ENCODE results near the gene BTF3L4.
"Not testable (repeated sequence)": the region's sequence is repeated elsewhere in the genome, so short reads cannot be mapped to it uniquely, and the experiment has no call there.

Gene BTF3L4

GRCh38 chr1:52063192-52063591, 7.1 kb downstream of the BTF3L4 start:
- Histone ChIP-seq H3K36me3 (replicated peaks) (peaks cover 79% of the 10 kb centered on the region), H3K27me3 (ENCODE audit: low read depth) (no peaks in the 10 kb centered on the region), H3K4me3 (no peak overlapping the region), H3K4me1 (peaks cover 11% of the 10 kb centered on the region), H3K9me3 (no peaks in the 10 kb centered on the region)
- DNase-seq (ENCODE audit: low spot score in 2 of 2): no peak
- in situ Hi-C loops (cut with MboI; ENCODE audit: low sequenced_read_pairs): no loop called here

GRCh38 chr1:52070704-52071103, 14.6 kb downstream of the BTF3L4 start:
- H3K27me3 ChIP-seq (ENCODE audit: low read depth): no peaks in the 10 kb centered on the region
- in situ Hi-C loops (cut with MboI; ENCODE audit: low sequenced_read_pairs): no loop called here
- peaks cover 55% of the 10 kb centered on the region for H3K36me3 ChIP-seq (replicated peaks)
- no peak overlapping the region for H3K4me3 ChIP-seq
- H3K9me3 ChIP-seq: no peaks in the 10 kb centered on the region
- no peak for DNase-seq (ENCODE audit: low spot score in 2 of 2)
- no peaks in the 10 kb centered on the region for H3K4me1 ChIP-seq

DNA sequence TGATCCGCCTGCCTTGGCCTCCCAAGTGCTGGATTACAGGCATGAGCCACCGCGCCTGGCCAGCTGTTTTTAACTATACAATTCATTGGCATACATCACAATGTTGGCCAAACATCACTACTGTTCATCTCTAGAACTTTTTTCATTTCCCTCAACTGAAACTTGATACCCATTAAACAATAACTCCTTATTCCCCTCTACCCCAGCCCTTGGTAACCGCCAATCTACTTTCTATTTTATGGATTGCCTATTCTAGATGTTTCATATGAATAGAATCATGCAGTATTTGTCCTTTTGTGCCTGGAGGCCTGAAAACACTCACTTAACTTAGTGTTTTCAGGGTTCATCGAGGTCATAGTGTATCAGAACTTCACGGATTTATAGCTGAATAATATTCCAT, 16.2 kb downstream of the BTF3L4 start:
- H3K4me3 ChIP-seq: no peak overlapping the region
- no peak for DNase-seq (ENCODE audit: low spot score in 2 of 2)
- H3K9me3 ChIP-seq: no peaks in the 10 kb centered on the region
- no peaks in the 10 kb centered on the region for H3K27me3 ChIP-seq (ENCODE audit: low read depth)
- in situ Hi-C loops (cut with MboI; ENCODE audit: low sequenced_read_pairs): no loop called here
- H3K4me1 ChIP-seq: no peaks in the 10 kb centered on the region
- H3K36me3 ChIP-seq (replicated peaks): peaks cover 50% of the 10 kb centered on the region

DNA sequence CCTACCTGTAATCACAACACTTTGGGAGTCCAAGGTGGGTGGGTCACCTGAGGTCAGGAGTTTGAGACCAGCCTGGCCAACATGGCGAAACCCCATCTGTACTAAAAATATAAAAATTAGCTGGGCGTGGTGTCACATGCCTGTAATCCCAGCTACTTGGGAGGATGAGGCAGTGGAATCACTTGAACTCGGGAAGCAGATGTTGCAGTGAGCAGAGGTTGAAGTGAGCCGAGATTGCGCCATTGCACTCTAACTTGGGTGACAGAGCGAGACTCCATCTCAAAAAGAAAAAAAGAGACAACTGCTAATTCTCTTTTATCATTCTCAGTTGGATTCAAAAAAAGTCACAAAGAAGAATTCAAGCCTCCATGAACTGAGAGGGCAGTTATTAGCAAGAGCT, 21.2 kb downstream of the BTF3L4 start:
- H3K27me3 ChIP-seq (ENCODE audit: low read depth); DNase-seq (ENCODE audit: low spot score in 2 of 2); H3K4me1 ChIP-seq; H3K4me3 ChIP-seq; in situ Hi-C loops (cut with MboI; ENCODE audit: low sequenced_read_pairs); H3K9me3 ChIP-seq: not testable (repeated sequence)
- peaks cover 29% of the 10 kb centered on the region for H3K36me3 ChIP-seq (replicated peaks)

DNA sequence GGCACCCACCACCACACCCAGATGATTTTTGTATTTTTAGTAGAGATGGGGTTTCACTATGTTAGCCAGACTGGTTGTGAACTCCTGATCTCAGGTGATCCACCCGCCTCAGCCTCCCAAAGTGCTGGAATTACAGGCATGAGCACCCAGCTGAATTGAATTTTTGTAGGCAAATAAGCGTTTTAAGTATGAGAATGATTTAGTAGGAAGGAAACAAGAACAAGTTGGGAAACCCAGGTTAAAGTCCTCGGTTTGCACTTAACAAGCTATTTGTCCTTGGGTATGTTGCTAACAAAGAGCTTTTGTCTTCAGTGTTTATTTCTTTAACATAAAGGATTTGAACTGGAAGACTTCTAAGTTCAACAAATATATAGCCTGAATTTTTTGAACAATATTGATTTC, 23.9 kb downstream of the BTF3L4 start:
- H3K4me1 ChIP-seq: peaks cover 8% of the 10 kb centered on the region
- peaks cover 22% of the 10 kb centered on the region for H3K36me3 ChIP-seq (replicated peaks)
- H3K9me3 ChIP-seq: no peaks in the 10 kb centered on the region
- no peak overlapping the region for H3K4me3 ChIP-seq
- in situ Hi-C loops (cut with MboI; ENCODE audit: low sequenced_read_pairs): no loop called here
- peak in 1 of 2 experiments; percentile 51 for DNase-seq (ENCODE audit: low spot score in 2 of 2)
- no peaks in the 10 kb centered on the region for H3K27me3 ChIP-seq (ENCODE audit: low read depth)

GRCh38 chr1:52087892-52088291, 31.8 kb downstream of the BTF3L4 start:
- H3K4me1 ChIP-seq; H3K27me3 ChIP-seq (ENCODE audit: low read depth); H3K9me3 ChIP-seq; DNase-seq (ENCODE audit: low spot score in 2 of 2); in situ Hi-C loops (cut with MboI; ENCODE audit: low sequenced_read_pairs); H3K4me3 ChIP-seq: not testable (repeated sequence)
- H3K36me3 ChIP-seq (replicated peaks): peaks cover 31% of the 10 kb centered on the region

GRCh38 chr1:52094300-52094699, 38.2 kb downstream of the BTF3L4 start:
- H3K36me3 ChIP-seq (replicated peaks); H3K27me3 ChIP-seq (ENCODE audit: low read depth); H3K4me1 ChIP-seq; in situ Hi-C loops (cut with MboI; ENCODE audit: low sequenced_read_pairs); DNase-seq (ENCODE audit: low spot score in 2 of 2); H3K9me3 ChIP-seq; H3K4me3 ChIP-seq: not testable (repeated sequence)

GRCh38 chr1:52096216-52096615, 40.1 kb downstream of the BTF3L4 start:
- DNase-seq (ENCODE audit: low spot score in 2 of 2): no peak
- in situ Hi-C loops (cut with MboI; ENCODE audit: low sequenced_read_pairs): no loop called here
- Histone ChIP-seq H3K4me3 (no peak overlapping the region), H3K9me3 (peaks cover 4% of the 10 kb centered on the region; the same call in 1 of the 2 replicates), H3K27me3 (ENCODE audit: low read depth) (no peaks in the 10 kb centered on the region), H3K36me3 (replicated peaks) (no peaks in the 10 kb centered on the region; the same call in 1 of the 2 replicates), H3K4me1 (peaks cover 5% of the 10 kb centered on the region; the same call in 1 of the 2 replicates)

- Histone ChIP-seq H3K27me3 (ENCODE audit: low read depth) (no peaks in the 10 kb centered on the region), H3K36me3 (replicated peaks) (no peaks in the 10 kb centered on the region), H3K4me3 (no peak overlapping the region), H3K4me1 (peaks cover 5% of the 10 kb centered on the region; the same call in 1 of the 2 replicates), H3K9me3 (no peaks in the 10 kb centered on the region)
- DNase-seq (ENCODE audit: low spot score in 2 of 2): peak; percentile 47 to 58
- in situ Hi-C loops (cut with MboI; ENCODE audit: low sequenced_read_pairs): no loop called here
These were observed 42.2 kb downstream of the BTF3L4 start for GRCh38 chr1:52098139-52098871.

GRCh38 chr1:52102336-52103013, 46.4 kb downstream of the BTF3L4 start:
- Histone ChIP-seq H3K27me3 (ENCODE audit: low read depth) (no peaks in the 10 kb centered on the region), H3K4me1 (peaks cover 5% of the 10 kb centered on the region; the same call in 1 of the 2 replicates)
- no peak for DNase-seq (ENCODE audit: low spot score in 2 of 2)

DNA sequence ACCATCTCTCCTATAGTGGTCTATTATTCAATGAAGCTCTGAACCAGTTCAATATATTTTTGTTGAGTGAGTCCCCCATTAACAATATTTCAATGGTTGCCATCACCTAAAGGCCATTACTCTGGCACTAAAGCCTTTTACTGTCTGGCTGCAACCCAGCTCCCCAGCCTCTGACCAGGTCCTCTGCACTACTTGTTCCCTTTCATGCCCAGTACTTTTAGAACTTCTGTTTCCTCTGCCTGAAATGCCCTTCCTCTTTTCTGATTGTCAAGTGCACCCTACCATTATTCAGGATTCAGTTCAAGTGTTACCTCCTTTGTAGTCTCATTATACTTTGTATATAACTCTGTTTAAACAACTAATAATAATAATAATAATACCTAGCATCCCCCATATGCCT, 55.4 kb downstream of the BTF3L4 start:
- DNase-seq (ENCODE audit: low spot score in 2 of 2): no peak
- Histone ChIP-seq H3K27me3 (ENCODE audit: low read depth) (no peaks in the 10 kb centered on the region), H3K4me1 (no peaks in the 10 kb centered on the region), H3K9me3 (no peaks in the 10 kb centered on the region), H3K4me3 (no peak overlapping the region), H3K36me3 (replicated peaks) (no peaks in the 10 kb centered on the region)
- in situ Hi-C loops (cut with MboI; ENCODE audit: low sequenced_read_pairs): no loop called here

More at GRCh38 chr1:52102336-52103013, 46.4 kb downstream of the BTF3L4 start:
- H3K4me3 ChIP-seq: no peak overlapping the region
- H3K36me3 ChIP-seq (replicated peaks): no peaks in the 10 kb centered on the region
- no peaks in the 10 kb centered on the region for H3K9me3 ChIP-seq
- in situ Hi-C loops (cut with MboI; ENCODE audit: low sequenced_read_pairs): no loop called here

DNA sequence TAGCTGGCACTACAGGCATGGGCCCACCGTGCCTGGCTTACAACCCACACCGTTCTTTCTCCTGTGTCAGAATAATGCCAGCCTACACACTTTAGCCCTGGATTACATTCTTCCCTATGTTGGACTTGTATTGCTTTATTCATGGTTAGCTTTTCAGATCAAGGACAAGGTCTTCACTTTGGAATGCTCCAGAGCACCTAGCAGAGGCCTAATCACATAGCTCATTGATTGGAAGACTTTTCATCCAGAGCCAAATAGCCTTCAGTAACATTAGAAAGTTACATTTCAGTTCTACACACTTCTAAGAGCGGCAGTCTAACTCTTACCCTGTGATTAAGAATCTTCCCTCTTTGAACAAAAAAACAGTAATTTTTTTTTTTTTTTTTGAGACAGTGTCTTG, 56.4 kb downstream of the BTF3L4 start:
- DNase-seq (ENCODE audit: low spot score in 2 of 2): no peak
- Histone ChIP-seq H3K27me3 (ENCODE audit: low read depth) (no peaks in the 10 kb centered on the region), H3K4me3 (no peak overlapping the region), H3K4me1 (no peaks in the 10 kb centered on the region), H3K36me3 (replicated peaks) (no peaks in the 10 kb centered on the region), H3K9me3 (no peaks in the 10 kb centered on the region)
- in situ Hi-C loops (cut with MboI; ENCODE audit: low sequenced_read_pairs): no loop called here

DNA sequence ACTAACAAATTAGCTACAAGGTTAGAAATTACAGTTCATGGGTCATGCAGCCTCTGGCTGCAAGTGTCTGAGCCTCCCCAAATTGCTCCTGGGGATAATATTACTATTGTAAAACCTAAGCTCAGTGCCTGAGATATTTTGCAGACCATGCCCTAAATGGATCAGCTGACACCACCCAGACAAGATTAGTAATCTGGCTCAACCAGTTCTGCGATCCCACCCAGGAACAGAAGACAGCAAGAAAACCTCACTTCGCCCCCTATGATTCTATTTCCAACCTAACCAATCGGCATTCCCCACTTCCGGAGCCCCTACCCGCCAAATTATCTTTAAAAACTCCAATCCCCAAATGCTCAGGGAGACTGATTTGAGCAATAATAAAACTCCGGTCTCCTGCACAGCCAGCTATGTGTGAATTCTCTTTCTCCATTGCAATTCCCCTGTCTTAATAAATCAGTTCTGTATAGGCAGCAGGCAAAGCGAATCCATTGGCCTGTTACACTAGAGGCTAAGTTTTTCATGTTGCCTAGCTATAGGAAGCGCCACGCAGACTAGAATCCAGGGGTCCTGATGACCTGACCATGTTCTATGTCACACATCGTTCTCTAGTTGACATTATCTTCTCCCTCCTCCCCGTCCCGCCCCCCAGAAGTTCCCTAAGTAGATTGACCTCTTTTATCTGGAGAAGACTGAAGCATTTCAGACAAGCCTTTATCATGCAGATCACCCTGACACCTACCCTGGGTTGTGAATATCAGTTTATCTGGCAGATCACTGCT, 63.4 kb downstream of the BTF3L4 start:
- H3K4me1 ChIP-seq: peaks cover 6% of the 10 kb centered on the region
- DNase-seq (ENCODE audit: low spot score in 2 of 2): peak; percentile 39 to 47
- H3K4me3 ChIP-seq: no peak overlapping the region
- H3K9me3 ChIP-seq: no peaks in the 10 kb centered on the region
- no peaks in the 10 kb centered on the region for H3K36me3 ChIP-seq (replicated peaks)
- in situ Hi-C loops (cut with MboI; ENCODE audit: low sequenced_read_pairs): loop anchor here (10.0 kb wide), 2 partner anchors 175 to 565 kb away; no protein-coding TSS in a partner anchor
- H3K27me3 ChIP-seq (ENCODE audit: low read depth): no peaks in the 10 kb centered on the region

- H3K36me3 ChIP-seq (replicated peaks): no peaks in the 10 kb centered on the region
- H3K9me3 ChIP-seq: no peaks in the 10 kb centered on the region
- H3K4me1 ChIP-seq: peaks cover 6% of the 10 kb centered on the region
- peaks cover 4% of the 10 kb centered on the region; the same call in 1 of the 2 replicates for H3K27me3 ChIP-seq (ENCODE audit: low read depth)
- H3K4me3 ChIP-seq: no peak overlapping the region
- no peak for DNase-seq (ENCODE audit: low spot score in 2 of 2)
- in situ Hi-C loops (cut with MboI; ENCODE audit: low sequenced_read_pairs): loop anchor here (10.0 kb wide), 2 partner anchors 172 to 562 kb away; no protein-coding TSS in a partner anchor
These were observed 66.3 kb downstream of the BTF3L4 start for GRCh38 chr1:52122384-52122783.
